ENCODE measurements around the gene AGPAT3. TPM values are rescaled to one million over a fixed set of nuclear protein-coding genes. Genes with fewer than 3 reads are reported as not detected.

The AGPAT3 gene
- total RNA-seq, 2 experiments from 2014 or later: 71.4 to 82.4 TPM

DNA sequence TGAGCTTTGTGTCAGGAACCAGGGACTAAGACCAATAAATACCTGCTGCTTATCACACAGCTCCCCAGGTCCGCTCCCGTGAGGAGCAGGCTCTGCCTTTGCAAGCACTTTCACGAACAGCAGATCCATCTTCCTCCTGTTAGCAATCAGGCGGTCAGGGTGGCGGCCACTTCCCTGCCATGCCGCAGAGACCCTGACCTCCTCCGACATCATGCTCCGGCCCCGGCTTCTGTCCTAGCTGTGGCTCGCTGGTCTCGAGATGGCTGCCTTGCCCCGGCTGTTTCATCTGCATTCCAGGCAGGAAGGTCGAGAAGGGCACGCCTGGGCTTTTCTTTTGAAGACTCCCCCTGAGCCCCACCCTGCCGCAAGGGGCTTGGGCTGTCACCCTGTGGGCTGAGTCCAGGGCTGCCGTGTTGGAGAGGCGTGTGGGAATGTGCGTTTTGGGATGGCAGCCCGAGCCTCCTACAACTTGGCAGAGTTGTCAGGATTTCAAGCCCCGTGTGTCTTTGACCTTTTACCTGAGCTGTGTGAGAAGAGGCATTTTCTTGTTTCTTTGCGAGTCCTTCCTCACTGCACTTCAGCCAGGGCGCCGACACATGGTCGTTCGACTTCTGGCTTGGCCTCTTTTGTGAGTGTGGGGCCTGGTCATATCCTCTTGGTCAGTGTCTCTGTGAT is 59.5 kb downstream of the AGPAT3 start:
- ChIA-PET POLR2A (no interaction called here), CTCF (interaction anchor here (0.6 to 1.7 kb wide), 2 partner anchors 11 to 12 kb away, joined by 3 read pairs; no protein-coding TSS in a partner anchor)
- H3K4me1 Mint-ChIP-seq (ENCODE audit: low read depth): peaks cover 29% of the 10 kb centered on the region
- no peak for DNase-seq
- no peak overlapping the region for H3K4me3 Mint-ChIP-seq
- no peaks in the 10 kb centered on the region for H3K9me3 Mint-ChIP-seq
- intact Hi-C loops (cut with micrococcal nuclease): loop anchor here (5.0 kb wide), 1 partner anchor 42 kb away; no protein-coding TSS in a partner anchor
- no peaks in the 10 kb centered on the region for H3K27me3 Mint-ChIP-seq
- H3K27ac Mint-ChIP-seq: no peak overlapping the region
- peaks cover 4% of the 10 kb centered on the region for H3K36me3 Mint-ChIP-seq

DNA sequence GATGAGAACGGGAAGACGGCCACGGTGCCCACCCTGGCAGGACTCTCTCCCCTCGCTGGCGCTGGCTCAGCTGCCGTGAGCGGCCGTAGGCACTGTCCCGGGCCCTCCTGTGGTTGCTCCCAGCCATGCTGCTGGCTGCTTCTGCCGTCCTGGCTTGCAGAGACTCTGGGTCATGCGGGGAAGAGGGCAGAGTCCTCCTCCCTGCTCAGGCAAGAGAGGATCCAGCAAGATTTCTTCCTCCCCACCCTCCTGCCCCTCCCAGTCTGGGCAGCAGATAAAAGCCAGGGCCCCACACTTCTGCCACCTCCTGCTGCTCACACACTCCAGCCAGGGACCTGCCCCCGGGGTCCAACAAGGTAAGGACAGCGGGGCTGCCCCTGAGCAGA is 60.1 kb downstream of the AGPAT3 start:
- ChIA-PET POLR2A (no interaction called here), CTCF (interaction anchor here (1.7 kb wide), 1 partner anchor 10 kb away, joined by 3 read pairs; no protein-coding TSS in a partner anchor)
- H3K4me1 Mint-ChIP-seq (ENCODE audit: low read depth): peaks cover 27% of the 10 kb centered on the region
- no peaks in the 10 kb centered on the region for H3K9me3 Mint-ChIP-seq
- peaks cover 3% of the 10 kb centered on the region for H3K36me3 Mint-ChIP-seq
- no peaks in the 10 kb centered on the region for H3K27me3 Mint-ChIP-seq
- no peak for DNase-seq
- no peak overlapping the region for H3K4me3 Mint-ChIP-seq
- intact Hi-C loops (cut with micrococcal nuclease): no loop called here
- no peak overlapping the region for H3K27ac Mint-ChIP-seq

DNA sequence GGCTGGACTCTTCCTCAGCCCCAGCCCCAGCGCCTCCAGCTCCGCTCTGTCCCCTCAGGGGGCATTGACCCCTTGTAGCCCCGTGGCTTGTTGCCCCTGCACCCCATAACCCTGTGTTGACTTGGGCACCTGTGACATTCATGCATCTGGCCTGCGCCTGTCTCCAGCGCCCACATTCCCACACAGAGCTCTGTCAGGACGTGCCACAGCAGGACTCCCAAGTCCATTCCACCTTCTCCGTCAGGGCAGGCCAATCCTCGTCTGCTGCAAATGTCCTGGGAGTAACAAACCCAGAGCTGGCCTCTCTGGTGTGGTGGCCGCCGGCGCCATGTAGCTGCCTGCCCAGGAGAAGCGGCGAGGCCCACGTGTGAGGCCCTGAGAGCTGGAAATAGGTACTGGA is 60.6 kb downstream of the AGPAT3 start:
- DNase-seq: no peak
- peaks cover 2% of the 10 kb centered on the region for H3K36me3 Mint-ChIP-seq
- intact Hi-C loops (cut with micrococcal nuclease): no loop called here
- POLR2A ChIA-PET: no interaction called here
- H3K27ac Mint-ChIP-seq: no peak overlapping the region
- H3K27me3 Mint-ChIP-seq: no peaks in the 10 kb centered on the region
- H3K4me1 Mint-ChIP-seq (ENCODE audit: low read depth): peaks cover 22% of the 10 kb centered on the region
- no peak overlapping the region for H3K4me3 Mint-ChIP-seq
- H3K9me3 Mint-ChIP-seq: no peaks in the 10 kb centered on the region
- CTCF ChIA-PET: interaction anchor here (1.7 to 4.9 kb wide), 2 partner anchors 10 to 13 kb away, joined by 3 to 21 read pairs; no protein-coding TSS in a partner anchor

DNA sequence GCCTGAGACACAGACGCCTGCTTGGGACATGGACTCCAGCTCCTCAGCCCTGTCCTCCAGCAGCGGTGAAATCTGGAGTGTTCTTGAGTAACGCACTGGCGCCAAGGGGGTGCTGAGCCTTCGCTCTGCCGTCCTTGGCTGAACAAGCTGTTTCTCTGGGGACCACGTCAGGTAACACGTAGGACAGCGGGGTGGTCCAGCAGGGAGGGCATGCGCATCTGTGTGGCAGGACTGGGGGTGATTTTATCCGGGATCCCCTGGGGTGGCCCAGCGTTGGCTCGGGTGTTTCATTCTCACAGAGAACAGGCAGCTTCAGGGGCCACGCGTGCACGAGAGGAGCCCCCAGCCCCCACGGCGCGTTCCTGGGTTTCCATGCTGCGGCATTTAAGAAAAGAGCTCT is 61.2 kb downstream of the AGPAT3 start:
- H3K9me3 Mint-ChIP-seq: no peaks in the 10 kb centered on the region
- DNase-seq: no peak
- peaks cover 2% of the 10 kb centered on the region for H3K36me3 Mint-ChIP-seq
- peaks cover 16% of the 10 kb centered on the region for H3K4me1 Mint-ChIP-seq (ENCODE audit: low read depth)
- intact Hi-C loops (cut with micrococcal nuclease): no loop called here
- no peak overlapping the region for H3K27ac Mint-ChIP-seq
- no peak overlapping the region for H3K4me3 Mint-ChIP-seq
- ChIA-PET CTCF (interaction anchor here (1.7 to 4.9 kb wide), 2 partner anchors 9 to 12 kb away, joined by 3 to 21 read pairs; no protein-coding TSS in a partner anchor), POLR2A (interaction anchor here (0.5 kb wide), 1 partner anchor 87 kb away, joined by 3 read pairs; no protein-coding TSS in a partner anchor)
- no peaks in the 10 kb centered on the region for H3K27me3 Mint-ChIP-seq

DNA sequence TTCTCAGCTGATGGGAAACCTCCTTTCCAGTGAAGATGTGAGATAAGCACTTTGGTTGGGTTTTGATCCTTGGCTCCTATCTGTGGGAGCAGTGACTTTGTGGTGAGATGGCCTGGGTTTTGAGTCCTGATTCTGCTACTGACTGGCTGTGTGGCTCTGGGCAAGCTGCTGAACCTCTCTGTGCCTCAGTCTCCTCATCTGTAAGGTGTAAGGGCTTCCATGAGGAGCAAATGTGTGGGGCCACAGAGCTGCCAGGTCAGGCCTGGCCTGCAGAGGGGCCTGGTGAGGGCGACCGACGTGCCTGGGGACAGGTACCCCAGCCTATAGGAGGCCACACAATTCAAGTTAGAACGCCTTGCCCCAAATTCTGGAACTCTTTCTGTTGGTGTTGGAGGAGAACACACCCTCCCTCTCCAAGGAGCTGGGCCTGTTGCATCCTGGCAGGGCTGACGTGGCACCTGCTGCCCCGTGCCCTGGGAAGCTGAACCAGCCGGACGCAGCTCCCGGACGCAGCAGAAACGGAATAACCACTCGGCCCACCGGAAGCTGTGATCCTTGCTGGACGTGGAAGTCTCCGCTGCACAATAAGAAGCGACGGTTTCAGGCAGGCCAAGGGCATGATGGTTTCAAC is 62.7 kb downstream of the AGPAT3 start:
- H3K4me3 Mint-ChIP-seq: no peak overlapping the region
- POLR2A ChIA-PET: no interaction called here
- CTCF ChIA-PET: interaction anchor here (1.1 to 4.9 kb wide), 2 partner anchors 11 to 47 kb away, joined by 4 to 21 read pairs; no protein-coding TSS in a partner anchor

DNA sequence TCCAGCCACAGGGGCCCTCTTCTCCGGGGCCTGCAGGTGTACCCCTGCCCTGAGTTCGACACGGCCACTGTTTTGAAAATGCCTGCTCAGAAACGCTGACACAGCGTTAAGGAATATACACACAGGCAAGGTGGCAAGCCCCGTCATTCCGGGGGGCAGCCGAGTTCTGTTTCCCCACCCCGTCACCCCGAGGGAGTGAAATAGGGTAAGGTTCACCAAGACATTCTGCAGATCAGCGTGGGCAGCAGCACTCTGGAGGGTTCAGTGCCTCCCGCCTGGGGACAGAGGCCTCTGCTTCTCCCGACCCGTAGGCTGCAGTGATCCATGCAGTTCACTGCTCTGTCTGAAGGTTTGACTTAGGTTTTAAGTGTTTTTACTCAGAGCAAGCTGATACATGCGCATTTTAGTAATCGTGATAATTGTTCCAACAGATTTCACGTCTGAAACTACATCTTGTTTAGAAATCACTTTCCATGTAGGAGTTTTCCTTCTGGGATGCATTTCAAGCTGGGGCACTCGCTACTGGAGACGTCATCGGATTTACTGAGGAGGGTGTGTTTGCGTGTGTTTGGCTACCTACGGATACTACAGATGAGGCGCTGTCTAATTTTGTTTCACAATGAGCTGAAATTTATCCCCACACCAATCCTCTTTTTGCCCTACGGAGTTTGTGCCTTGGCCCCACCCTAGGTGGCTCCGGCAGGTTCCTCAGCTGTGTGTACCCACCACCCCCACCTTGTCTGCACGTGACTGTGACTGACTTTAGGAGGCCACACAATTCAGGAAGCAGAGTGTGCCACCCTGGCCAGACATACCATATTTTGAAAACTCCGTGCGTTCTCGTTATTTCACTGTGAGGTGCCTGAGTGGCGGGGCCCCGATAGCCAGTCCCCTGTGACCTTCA is 63.5 kb downstream of the AGPAT3 start:
- Mint-ChIP-seq H3K36me3 (peaks cover 3% of the 10 kb centered on the region), H3K27me3 (no peaks in the 10 kb centered on the region), H3K9me3 (no peaks in the 10 kb centered on the region), H3K4me1 (ENCODE audit: low read depth) (peaks cover 3% of the 10 kb centered on the region), H3K4me3 (no peak overlapping the region), H3K27ac (no peak overlapping the region)
- DNase-seq: no peak
- ChIA-PET CTCF (interaction anchor here (0.8 to 4.9 kb wide), 3 partner anchors 10 to 117 kb away, joined by 3 to 21 read pairs (median 4); no protein-coding TSS in a partner anchor), POLR2A (no interaction called here)
- intact Hi-C loops (cut with micrococcal nuclease): no loop called here

More for the DNA sequence above, 62.7 kb downstream of the AGPAT3 start:
- DNase-seq: no peak
- Mint-ChIP-seq H3K4me1 (ENCODE audit: low read depth) (peaks cover 6% of the 10 kb centered on the region), H3K27me3 (no peaks in the 10 kb centered on the region), H3K36me3 (peaks cover 2% of the 10 kb centered on the region), H3K9me3 (no peaks in the 10 kb centered on the region), H3K27ac (no peak overlapping the region)
- intact Hi-C loops (cut with micrococcal nuclease): no loop called here

DNA sequence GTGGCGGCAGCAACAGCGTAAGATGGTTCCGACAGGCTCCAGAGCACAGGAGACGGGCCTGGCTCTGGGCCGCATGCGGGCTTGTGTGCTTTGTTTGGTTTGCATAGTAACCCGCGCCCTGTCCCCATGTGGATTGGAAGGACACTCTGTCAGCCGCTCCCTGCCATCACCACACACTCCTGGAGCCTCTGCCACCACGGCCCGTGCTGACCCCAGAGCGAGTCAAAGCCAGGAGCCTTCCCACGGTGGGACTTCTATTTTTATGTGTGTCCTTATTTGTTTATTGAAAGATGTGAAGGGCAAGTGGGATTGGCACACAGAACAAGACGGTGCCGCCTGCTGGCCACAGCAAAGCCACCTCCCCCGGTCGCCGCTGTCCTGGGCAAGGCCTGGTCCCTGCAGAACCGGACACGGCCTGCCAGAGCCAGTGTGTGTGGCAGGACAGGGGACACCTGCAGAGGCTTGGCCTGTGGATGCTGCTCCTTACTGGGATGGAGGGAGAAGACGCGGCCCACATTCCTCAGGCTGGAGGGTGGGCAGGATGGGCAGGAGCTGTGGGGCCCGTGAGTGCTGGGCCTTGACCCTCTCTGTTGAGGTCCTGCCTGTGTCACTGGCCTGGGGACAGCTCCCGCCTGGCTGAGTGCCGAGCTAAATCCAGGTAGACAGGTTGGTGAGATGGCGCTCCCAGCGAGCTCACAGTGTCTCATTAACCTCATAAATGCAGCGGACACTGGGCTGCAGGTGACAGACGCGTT is 64.4 kb downstream of the AGPAT3 start:
- Mint-ChIP-seq H3K27ac (no peak overlapping the region), H3K9me3 (no peaks in the 10 kb centered on the region), H3K4me3 (no peak overlapping the region), H3K27me3 (no peaks in the 10 kb centered on the region), H3K36me3 (peaks cover 4% of the 10 kb centered on the region), H3K4me1 (ENCODE audit: low read depth) (peaks cover 3% of the 10 kb centered on the region)
- ChIA-PET CTCF (interaction anchor here (4.9 kb wide), 1 partner anchor 9 kb away, joined by 21 read pairs; no protein-coding TSS in a partner anchor), POLR2A (no interaction called here)
- no peak for DNase-seq
- intact Hi-C loops (cut with micrococcal nuclease): no loop called here

DNA sequence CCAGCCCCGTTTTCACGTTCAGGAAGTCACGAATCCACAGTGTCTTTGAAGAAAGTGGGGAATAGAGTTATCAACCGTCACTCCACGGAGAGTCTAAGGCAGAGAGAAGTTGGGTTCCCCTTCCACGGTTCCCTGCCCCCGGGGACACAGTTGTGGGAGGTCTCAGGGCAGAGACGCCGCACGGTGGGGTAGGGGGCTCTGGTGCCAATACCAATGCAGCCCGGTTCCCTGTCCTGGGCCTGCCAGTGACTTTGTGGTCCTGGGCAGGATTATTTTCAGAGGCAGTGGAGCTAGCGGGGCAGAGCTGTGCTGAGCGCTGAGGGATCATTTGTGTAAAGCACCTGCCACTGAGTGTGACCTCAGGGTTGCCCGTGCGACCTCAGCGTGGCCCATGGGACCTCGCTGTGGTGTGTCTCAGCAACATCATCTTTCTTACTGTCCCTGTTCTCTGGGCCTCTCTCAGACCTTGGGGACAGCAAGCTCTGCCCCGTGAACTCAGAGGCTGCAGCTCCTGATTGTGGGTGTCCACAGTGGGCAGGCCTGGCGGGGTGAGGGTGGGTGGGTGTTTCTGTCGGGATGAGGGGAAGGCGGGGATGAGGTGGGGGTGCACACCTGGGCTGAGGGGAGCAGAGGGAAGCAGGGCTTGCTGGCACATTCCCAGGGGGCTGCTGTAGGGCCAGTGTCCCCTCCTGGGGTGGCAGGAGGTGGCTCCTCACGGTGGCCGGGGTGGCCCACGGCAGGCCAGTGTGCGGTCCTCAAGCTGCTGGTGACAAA is 65.2 kb downstream of the AGPAT3 start:
- no peak overlapping the region for H3K27ac Mint-ChIP-seq
- ChIA-PET POLR2A (no interaction called here), CTCF (interaction anchor here (1.0 to 4.9 kb wide), 3 partner anchors 8 to 12 kb away, joined by 3 to 21 read pairs (median 4); no protein-coding TSS in a partner anchor)
- DNase-seq: no peak
- H3K9me3 Mint-ChIP-seq: no peaks in the 10 kb centered on the region
- peaks cover 4% of the 10 kb centered on the region for H3K36me3 Mint-ChIP-seq
- intact Hi-C loops (cut with micrococcal nuclease): loop anchor here (10.0 kb wide), 1 partner anchor 145 kb away; the partner anchor contains the start of gene RRP1
- H3K4me1 Mint-ChIP-seq (ENCODE audit: low read depth): peaks cover 3% of the 10 kb centered on the region
- H3K4me3 Mint-ChIP-seq: no peak overlapping the region
- no peaks in the 10 kb centered on the region for H3K27me3 Mint-ChIP-seq

DNA sequence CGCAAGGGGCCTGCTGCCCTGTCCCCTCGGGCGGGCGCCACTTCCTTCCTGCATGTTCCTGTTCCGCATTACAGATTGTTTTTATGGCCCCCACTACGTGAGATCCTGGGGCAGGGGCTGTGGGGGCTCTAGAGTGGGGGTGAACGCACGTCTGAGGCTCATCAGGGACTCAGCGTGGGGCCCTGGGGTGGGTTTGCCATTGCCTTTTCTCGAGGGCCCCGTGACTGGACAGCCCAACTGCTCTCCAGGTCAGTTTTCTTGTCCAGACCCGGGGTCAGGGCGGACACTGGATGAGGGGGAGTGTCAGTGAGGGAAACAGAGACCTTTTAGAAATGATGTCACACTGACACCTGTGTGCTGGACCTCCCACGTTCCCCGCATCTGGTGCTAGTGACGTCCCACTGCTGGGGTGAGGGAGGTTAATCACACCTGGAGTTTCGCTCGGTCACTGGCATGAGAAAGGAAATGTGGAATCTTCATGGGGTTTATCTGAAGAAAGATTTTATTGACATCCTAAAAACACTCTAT is 65.9 kb downstream of the AGPAT3 start:
- Mint-ChIP-seq H3K27ac (no peak overlapping the region), H3K27me3 (no peaks in the 10 kb centered on the region), H3K9me3 (no peaks in the 10 kb centered on the region), H3K4me1 (ENCODE audit: low read depth) (peaks cover 3% of the 10 kb centered on the region), H3K4me3 (no peak overlapping the region), H3K36me3 (peaks cover 4% of the 10 kb centered on the region)
- CTCF ChIA-PET: interaction anchor here (1.0 to 1.1 kb wide), 3 partner anchors 9 to 44 kb away, joined by 3 to 4 read pairs (median 3); no protein-coding TSS in a partner anchor
- POLR2A ChIA-PET: no interaction called here
- DNase-seq: no peak
- intact Hi-C loops (cut with micrococcal nuclease): loop anchor here (10.0 kb wide), 1 partner anchor 146 kb away; the partner anchor contains the start of gene RRP1

DNA sequence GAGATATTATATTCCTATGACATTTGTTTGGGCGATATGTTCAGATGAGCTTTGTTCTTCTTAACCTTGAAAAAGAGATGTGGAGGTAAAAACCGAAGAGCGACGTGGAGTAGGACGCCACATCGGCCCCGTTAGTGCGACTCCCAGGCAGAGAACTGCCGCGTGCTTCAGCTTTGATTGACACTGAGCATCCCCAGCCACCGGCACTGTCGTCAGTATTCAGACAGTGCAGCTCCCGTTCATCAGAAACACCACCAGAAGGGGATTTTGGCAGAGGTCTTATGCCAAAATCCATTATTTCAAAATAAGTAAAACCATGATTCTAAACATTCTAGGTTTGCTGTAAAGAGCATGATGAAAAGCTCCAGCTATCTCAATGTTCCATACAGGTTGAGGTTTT is 66.5 kb downstream of the AGPAT3 start:
- Mint-ChIP-seq H3K4me3 (no peak overlapping the region), H3K27ac (no peak overlapping the region), H3K4me1 (ENCODE audit: low read depth) (peaks cover 3% of the 10 kb centered on the region), H3K27me3 (no peaks in the 10 kb centered on the region), H3K36me3 (peaks cover 4% of the 10 kb centered on the region), H3K9me3 (no peaks in the 10 kb centered on the region)
- ChIA-PET CTCF (interaction anchor here (1.0 to 1.1 kb wide), 2 partner anchors 8 to 44 kb away, joined by 3 to 4 read pairs; no protein-coding TSS in a partner anchor), POLR2A (no interaction called here)
- intact Hi-C loops (cut with micrococcal nuclease): loop anchor here (10.0 kb wide), 1 partner anchor 147 kb away; the partner anchor contains the start of gene RRP1
- no peak for DNase-seq

Measured in activated CD4-positive, alpha-beta memory T cell treated with anti-CD3 and anti-CD28 coated beads for 36 hours (primary cell).